ENCODE data around the gene NDUFS2.

NDUFS2 gene

GRCh38 chr1:161241682-161242081 lies 39.5 kb downstream of the NDUFS2 start:
- TF ChIP-seq, protein P1, sequence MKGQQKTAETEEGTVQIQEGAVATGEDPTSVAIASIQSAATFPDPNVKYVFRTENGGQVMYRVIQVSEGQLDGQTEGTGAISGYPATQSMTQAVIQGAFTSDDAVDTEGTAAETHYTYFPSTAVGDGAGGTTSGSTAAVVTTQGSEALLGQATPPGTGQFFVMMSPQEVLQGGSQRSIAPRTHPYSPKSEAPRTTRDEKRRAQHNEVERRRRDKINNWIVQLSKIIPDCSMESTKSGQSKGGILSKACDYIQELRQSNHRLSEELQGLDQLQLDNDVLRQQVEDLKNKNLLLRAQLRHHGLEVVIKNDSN (IDR thresholded peaks at IDR 0.05): no peak

- TF ChIP-seq ZBTB7A (IDR thresholded peaks at IDR 0.05; ENCODE audit: low read depth) (no peak), EP300 (IDR thresholded peaks at IDR 0.05; ENCODE audit: borderline replicate concordance) (no peak), TAF1 (IDR thresholded peaks at IDR 0.05; ENCODE audit: low read depth) (no peak), REST (IDR thresholded peaks at IDR 0.05; ENCODE audit: low read depth) (no peak), TEAD4 (IDR thresholded peaks at IDR 0.05) (no peak), YY1 (IDR thresholded peaks at IDR 0.05; ENCODE audit: low read depth) (no peak), TCF12 (IDR thresholded peaks at IDR 0.05; ENCODE audit: low read depth) (no peak), CEBPB (IDR thresholded peaks at IDR 0.05) (no peak), CREB1 (IDR thresholded peaks at IDR 0.05; ENCODE audit: low read depth) (no peak), FOXM1 (IDR thresholded peaks at IDR 0.05; ENCODE audit: borderline replicate concordance, low read depth) (no peak), EGR1 (IDR thresholded peaks at IDR 0.05) (no peak), NFIC (IDR thresholded peaks at IDR 0.05) (no peak), RAD21 (IDR thresholded peaks at IDR 0.05; ENCODE audit: low read depth) (no peak)
- TF ChIP-seq, protein P1 (IDR thresholded peaks at IDR 0.05): no peak
- TF ChIP-seq, protein P2, sequence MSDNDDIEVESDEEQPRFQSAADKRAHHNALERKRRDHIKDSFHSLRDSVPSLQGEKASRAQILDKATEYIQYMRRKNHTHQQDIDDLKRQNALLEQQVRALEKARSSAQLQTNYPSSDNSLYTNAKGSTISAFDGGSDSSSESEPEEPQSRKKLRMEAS (IDR thresholded peaks at IDR 0.05): no peak
These were observed 40.1 kb downstream of the NDUFS2 start for GRCh38 chr1:161242313-161242712.

DNA sequence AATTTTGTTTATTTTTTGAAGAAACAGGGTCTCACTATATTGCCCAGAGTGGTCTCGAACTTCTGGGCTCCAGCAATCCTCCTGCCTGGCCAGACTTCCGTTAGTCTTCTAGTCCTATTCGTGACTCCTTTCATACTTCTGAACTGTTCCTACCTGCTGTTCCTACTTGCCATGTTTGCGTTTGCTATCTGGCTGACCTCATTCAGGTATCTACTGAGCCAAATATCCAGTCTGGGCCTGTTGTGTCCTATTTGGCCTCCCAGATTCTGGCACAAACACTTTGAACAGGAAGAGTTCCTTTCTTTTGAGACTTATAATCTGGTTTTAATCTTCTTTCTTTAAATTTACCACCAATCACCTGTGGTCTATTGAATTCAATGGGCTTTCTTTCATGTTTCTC lies 42.7 kb downstream of the NDUFS2 start:
- TF ChIP-seq REST (IDR thresholded peaks at IDR 0.05; ENCODE audit: low read depth): no peak
- TF ChIP-seq TCF12 (IDR thresholded peaks at IDR 0.05; ENCODE audit: low read depth): no peak

GRCh38 chr1:161250829-161251228 lies 48.7 kb downstream of the NDUFS2 start:
- no peak for TF ChIP-seq YY1 (IDR thresholded peaks at IDR 0.05; ENCODE audit: low read depth)
- no peak for TF ChIP-seq CEBPB (IDR thresholded peaks at IDR 0.05)
- TF ChIP-seq, protein P2 (IDR thresholded peaks at IDR 0.05): no peak
- TF ChIP-seq ZBTB7A (IDR thresholded peaks at IDR 0.05; ENCODE audit: low read depth): no peak
- TF ChIP-seq EGR1 (IDR thresholded peaks at IDR 0.05): no peak
- no peak for TF ChIP-seq TCF12 (IDR thresholded peaks at IDR 0.05; ENCODE audit: low read depth)
- TF ChIP-seq, protein P1 (IDR thresholded peaks at IDR 0.05): no peak

DNA sequence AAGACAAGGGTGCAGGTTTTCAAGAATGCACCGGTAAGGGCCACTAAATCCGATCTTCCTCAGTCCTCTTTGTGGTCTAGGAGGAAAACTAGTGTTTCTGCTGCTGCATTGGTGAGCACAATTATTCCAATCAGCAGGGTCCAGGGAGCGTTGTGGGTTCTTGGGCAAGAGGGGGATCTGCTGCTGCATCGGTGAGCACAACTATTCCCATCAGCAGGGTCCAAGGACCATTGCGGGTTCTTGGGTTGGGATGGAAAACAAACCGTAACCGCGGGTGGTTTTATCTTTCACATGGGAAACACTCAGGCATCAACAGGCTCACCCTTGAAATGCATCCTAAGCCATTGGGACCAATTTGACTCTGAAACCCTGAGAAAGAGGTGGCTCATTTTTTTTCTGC lies 49.4 kb downstream of the NDUFS2 start:
- TF ChIP-seq TAF1 (IDR thresholded peaks at IDR 0.05; ENCODE audit: low read depth) (no peak), EP300 (IDR thresholded peaks at IDR 0.05; ENCODE audit: borderline replicate concordance) (no peak), FOXM1 (IDR thresholded peaks at IDR 0.05; ENCODE audit: borderline replicate concordance, low read depth) (no peak), TCF12 (IDR thresholded peaks at IDR 0.05; ENCODE audit: low read depth) (no peak), EGR1 (IDR thresholded peaks at IDR 0.05) (no peak), CEBPB (IDR thresholded peaks at IDR 0.05) (no peak), REST (IDR thresholded peaks at IDR 0.05; ENCODE audit: low read depth) (no peak), CREB1 (IDR thresholded peaks at IDR 0.05; ENCODE audit: low read depth) (no peak), YY1 (IDR thresholded peaks at IDR 0.05; ENCODE audit: low read depth) (no peak), ZBTB7A (IDR thresholded peaks at IDR 0.05; ENCODE audit: low read depth) (no peak)
- TF ChIP-seq, protein P2 (IDR thresholded peaks at IDR 0.05): no peak
- TF ChIP-seq, protein P1 (IDR thresholded peaks at IDR 0.05): no peak

Data from Ishikawa (cell line).